GM19395 (cell line): Measurements from ENCODE around the gene COQ3.
"Not testable (repeated sequence)": the region's sequence is repeated elsewhere in the genome, so short reads cannot be mapped to it uniquely, and the experiment has no call there.

Experiments used
- ATAC-seq: cut with Tn5 transposase; IDR thresholded peaks from one replicate; pipeline ENCODE4 v1.9.1; 2021; ENCODE audit warnings: mild to moderate bottlenecking, moderate library complexity; ENCODE audit not compliant: unreplicated experiment

Gene COQ3

GRCh38 chr6:99390896-99391295 lies 3.1 kb downstream of the COQ3 start:
- no peak for ATAC-seq

- no peak for ATAC-seq
Observed at GRCh38 chr6:99384507-99384906, 9.5 kb downstream of the COQ3 start.

DNA sequence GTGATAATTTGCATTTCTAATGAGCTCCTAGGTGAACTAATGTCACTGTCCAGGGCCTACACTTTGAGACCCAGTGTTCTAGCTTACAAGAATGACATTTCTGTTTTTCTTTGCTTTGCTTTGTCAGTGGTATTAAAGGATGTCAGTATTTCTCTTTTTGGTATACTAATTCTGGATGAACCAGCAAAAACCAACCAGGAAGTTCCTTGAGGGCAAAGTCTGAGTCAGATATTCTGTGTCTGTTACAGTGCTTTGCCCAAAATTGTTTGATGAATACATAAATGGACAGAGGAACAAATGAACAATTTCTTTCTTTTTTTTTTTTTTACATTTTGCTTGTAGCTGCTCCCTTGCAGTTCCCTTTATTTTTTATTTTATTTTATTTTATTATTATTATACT lies 15.4 kb downstream of the COQ3 start:
- no peak for ATAC-seq

- ATAC-seq: no peak
Observed at GRCh38 chr6:99369533-99369932, 24.5 kb downstream of the COQ3 start.

GRCh38 chr6:99366852-99367251 lies 27.1 kb downstream of the COQ3 start:
- ATAC-seq: no peak

DNA sequence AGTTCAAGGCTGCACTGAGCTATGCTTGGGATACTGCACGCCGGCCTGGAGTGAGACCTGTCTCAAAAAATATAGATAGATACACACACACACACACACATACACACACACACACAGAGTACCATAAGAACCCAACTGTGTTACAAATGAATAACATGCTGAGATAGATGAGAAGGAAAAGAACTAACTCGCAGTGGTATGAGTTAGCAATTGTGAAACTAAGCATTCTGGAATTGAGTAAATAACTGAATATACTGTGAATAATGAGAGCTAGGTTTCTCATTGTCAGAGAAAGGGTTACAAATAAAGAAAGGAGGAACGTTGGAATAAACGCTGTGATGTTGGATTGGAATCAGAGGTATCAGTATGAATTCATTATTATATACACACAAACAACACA lies 30.0 kb downstream of the COQ3 start:
- peak; percentile 87 for ATAC-seq

DNA sequence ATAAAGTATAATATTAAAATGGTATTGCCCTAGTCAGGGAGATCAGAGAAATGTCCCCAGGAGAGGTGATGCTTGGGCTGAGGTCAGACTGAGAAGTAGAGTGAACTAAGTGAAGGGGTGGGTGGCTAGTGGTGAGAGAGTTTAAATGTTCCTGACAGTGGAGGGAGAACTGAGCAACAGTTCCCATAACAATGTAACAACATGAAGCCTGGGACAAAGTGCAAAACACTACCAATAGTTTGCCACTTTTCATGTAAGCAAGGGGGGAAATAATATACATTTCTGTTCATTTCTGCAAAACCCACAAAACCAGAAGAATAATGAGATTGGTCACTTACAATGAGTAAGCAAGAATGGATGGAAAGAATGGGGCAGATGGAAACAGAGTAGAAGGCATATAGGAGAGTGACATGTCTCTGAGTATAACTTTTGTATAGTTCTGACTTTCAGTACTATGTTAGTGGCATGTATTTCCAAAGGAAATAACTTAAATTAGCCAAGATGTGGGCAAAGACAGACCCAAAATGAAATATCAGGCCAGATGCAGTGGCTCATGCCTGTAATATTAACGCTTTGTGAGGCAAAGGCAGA lies 31.2 kb downstream of the COQ3 start:
- no peak for ATAC-seq

GRCh38 chr6:99359800-99360199 lies 34.2 kb downstream of the COQ3 start:
- ATAC-seq: no peak

GRCh38 chr6:99356641-99357040 lies 37.4 kb downstream of the COQ3 start:
- ATAC-seq: no peak

GRCh38 chr6:99354983-99355382 lies 39.0 kb downstream of the COQ3 start:
- no peak for ATAC-seq

DNA sequence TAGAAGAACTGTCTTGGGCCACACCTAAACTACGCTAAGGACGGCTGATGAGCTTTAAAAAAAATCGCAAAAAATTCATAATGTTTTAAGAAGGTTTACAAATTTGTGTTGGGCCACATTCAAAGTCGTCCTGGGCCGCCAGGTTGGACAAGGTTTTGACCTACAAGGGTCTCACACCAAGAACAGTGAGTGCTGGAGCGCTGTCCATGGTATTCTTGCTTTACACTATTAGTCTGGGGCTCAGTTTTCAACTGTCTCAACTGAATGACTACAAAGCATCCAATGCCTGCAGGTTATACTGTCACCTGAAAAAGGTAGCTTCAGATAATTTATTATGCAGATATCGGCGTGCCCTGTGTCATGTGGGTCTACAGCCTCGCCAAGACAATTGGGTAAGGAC lies 40.9 kb downstream of the COQ3 start:
- no peak for ATAC-seq

DNA sequence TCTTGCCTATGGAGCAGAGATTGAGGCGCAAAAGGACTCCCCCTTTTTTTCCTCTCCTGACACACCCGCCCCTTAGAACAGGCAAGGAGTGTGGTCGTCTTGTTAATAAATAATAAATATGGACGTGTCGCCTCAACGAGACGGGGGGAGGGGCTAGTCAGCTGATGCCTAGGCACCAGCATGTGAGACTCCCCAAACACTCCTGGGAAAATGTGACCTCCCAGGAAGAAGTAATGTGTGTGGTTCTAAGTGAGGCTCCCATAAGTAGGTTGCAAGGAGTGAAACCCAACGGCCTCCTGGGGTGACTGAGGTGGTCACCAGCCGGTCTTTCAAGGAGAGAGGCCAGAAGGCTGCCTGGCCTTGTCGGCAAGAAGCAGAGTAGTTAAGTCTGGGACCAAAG lies 43.4 kb downstream of the COQ3 start:
- no peak for ATAC-seq

DNA sequence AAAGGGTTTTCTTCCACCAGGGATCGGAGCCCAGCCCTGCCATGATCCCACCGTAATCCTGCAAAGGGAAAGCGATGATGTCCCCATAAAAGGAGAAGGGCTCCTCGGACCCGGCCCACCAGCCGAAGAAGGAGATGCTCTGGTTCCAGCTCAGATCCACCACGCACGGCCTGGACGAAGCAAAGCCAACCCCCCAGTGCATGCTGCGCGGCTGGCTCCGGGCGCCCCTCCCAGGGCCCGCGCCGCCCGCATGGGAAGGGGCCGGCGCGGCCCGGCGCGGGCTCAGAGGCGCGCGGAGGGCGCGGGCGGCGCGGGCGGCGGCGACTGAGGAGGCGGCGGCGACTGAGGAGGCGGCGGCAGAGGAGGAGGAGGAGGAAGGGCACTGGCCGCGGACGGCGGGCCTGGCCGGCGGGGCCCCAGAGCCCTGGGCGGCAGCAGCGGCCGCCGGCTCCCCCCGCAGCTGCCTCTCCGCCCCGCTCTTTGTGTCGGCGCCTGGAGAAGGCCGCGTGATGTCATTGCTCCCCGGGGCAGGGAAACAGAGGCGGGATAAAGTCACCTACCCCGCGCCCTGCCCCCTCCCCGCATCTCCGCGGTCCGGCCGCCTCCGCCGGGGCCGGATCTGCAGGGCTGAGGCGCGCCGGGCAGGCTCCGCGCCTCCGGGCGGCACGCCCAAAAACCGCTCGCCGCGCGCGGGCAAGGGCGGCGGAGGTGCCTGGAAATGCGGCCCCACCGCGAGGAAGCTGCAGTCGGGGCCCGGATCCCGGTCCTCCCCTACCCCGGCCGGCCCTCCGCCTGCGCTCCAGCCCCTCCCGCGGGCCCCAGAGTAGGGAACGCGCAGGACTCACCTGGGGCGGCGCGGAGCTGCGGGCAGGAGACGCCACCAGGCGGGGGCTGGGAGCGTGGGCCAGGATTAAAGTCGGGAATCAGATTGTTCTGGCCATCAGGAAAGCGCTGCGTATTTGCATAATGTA lies 44.5 kb downstream of the COQ3 start, which contains the start of gene FAXC:
Gene FAXC (minus strand): TSS at position 504 of the 971 bp plus-strand sequence. CDS start 302 bp downstream, at position 202.
- ATAC-seq: peak; percentile 60

DNA sequence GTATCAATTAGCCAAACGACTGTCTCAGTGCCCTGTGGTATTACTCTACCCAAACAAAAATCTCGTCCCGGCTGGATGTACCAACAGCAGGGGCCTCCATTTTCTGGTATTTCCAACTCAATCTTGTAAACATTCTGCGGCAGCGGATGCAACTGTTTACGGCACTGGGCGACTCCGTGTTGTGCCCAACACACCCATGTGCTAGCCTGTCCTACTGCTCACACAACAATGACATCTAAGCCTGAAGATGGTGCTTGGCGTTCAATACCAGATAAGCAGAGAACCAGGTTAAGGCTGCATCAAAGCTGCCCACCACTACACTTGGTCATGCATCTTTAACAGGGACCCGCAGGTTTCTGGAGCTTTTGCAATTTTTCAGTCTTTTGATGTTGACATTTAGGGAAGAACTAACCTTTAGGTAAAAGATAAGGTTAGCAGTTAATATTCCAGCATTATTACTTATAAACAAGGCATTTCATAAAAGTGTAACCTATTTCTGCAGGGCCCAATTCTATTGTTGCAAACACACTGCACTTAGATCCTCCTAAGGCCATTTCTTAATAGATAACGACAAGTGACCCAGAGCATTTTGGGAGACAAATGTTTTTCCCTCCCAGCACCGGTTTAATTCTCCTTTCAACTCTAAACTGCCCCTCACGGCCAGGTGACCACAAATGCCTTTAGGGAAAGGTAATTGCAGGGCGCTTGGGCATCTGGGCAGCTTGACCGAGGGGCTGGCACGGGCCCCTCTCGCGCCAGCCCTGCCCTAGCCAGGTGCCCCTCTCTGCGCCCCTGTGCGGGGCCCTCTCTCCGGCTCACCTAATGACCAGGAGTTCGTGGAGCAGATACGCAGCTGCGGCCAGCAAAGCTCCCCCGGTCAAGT lies 45.5 kb downstream of the COQ3 start:
- ATAC-seq: no peak

- ATAC-seq: no peak
Observed at GRCh38 chr6:99347804-99348203, 46.2 kb downstream of the COQ3 start.

- no peak for ATAC-seq
Observed at GRCh38 chr6:99346595-99346994, 47.4 kb downstream of the COQ3 start.

DNA sequence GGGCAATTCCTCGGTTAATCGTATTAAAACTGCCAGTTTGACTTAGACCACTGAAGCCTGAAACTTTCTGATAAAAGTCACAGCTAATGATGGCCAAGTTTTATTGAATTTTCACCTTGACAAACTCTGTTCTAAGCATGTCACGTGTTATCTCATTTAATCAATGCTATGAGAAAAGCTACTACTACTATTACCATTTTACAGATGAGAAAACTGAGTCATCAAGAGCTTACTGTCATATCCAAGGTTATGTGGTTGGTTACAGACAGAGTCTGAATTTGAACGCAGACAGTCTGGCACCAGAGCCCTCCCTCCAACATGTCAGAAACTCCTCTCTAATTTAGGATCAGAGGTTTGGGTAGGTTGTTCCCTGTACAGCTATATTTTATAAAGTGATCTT lies 48.8 kb downstream of the COQ3 start:
- ATAC-seq: no peak

DNA sequence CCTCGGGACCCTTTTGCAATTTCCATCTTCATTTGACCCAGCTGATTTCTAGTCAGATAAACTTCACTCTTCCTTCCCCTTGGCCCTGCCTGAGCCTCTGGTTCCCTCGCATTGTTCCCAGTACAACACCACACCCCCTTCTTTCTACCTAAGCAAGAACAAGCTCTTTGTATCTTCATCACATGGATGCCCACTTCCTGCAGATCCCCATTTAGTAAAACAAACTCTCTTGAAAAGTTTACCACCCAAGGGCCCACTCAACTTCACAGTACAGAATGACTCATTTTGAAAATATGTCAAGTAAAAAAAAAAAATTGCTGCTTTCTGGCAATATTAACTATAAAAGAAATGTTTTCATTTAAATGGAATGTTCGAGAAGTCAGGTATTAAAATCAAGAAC lies 49.7 kb downstream of the COQ3 start:
- no peak for ATAC-seq

DNA sequence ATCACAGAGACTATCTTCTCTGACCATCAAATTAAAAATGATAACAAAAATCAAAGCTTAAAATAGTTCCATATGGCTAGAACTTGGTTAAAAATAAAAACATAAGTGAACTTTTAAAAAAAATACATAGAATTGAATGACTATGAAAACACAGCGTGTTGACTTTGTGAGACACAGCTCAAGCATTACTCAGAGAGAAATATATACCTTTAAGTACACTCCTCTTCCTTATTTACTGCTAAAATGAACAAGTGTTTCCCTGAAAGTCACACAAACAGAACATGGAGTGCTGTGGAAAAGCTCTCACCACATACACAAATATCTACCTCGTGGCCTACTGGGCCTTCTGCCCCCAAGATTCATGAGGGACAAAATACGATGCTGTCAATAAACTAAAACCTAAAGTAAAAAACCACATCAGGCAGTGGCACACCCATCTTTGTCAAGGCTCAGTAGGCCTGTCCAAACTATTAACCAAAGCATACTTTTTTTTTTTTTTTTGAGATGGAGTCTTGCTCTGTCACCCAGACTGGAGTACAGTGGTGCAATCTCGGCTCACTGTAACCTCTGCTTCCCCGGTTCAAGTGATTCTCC lies 52.0 kb downstream of the COQ3 start:
- peak; percentile 51 for ATAC-seq

- no peak for ATAC-seq
Observed at GRCh38 chr6:99338188-99338587, 55.8 kb downstream of the COQ3 start.

DNA sequence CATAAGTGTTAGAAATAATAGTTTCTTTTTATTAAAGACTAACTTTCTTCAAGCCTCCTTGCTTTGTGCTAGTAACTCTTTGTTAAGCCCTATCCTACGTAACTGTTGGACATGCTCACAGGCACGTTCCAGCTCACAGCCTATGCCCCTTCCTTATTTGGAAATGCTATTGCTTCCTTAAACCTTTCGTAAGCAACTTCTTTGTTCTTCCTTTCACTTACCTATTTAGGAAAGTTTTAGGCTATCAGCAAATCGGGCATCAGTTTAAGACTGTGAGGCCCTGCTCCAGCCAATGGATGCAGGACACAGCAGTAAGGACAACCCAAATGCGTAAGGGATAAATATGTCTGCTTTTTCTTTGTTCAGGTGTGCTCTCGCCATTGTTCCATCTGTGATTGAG lies 58.7 kb downstream of the COQ3 start:
- not testable (repeated sequence) for ATAC-seq
